HEK293 (cell line): ENCODE measurements around the gene SEMA6A.

Experiments used
- CTCF ChIA-PET: fragments of 350-600 bp; formaldehyde crosslinking; extraction: SDS; loops from one replicate; lab custom pipeline; 2021; ENCODE audit warnings: antibody characterized with exemption; lab: Yijun Ruan, JAX
- POLR2A ChIA-PET: fragments of 300-600 bp; formaldehyde crosslinking; extraction: SDS; loops from one replicate; lab custom pipeline; 2020; ENCODE audit warnings: antibody characterized with exemption, inconsistent platforms; lab: Yijun Ruan, JAX
- H3K27ac ChIP-seq: fragments of 200-500 bp; sonication (Bioruptor generic); 2 replicates; pipeline ENCODE4 v1.5.1; 2014; ENCODE audit warnings: low read depth, low read length, control low read depth, inconsistent platforms; ENCODE audit errors: extremely low read depth
- H3K36me3 ChIP-seq, 2 experiments: fragments of 200-500 bp in 1 of 2; sonication (Bioruptor generic) in 1 of 2; 1 replicate in 1 of 2; 2 replicates in 1 of 2; pipeline ENCODE4 v1.5.1; 2014 to 2017; ENCODE audit warnings: inconsistent platforms in 2 of 2, low read length in 2 of 2; ENCODE audit not compliant: control insufficient read depth in 2 of 2, insufficient read depth in 1 of 2
- H3K4me1 ChIP-seq: fragments of 200-500 bp; sonication (Bioruptor generic); 2 replicates; pipeline ENCODE4 v1.5.1; 2014; ENCODE audit warnings: mild to moderate bottlenecking, low read length, inconsistent platforms; ENCODE audit not compliant: control insufficient read depth, insufficient read depth
- H3K4me3 ChIP-seq: 2 replicates; pipeline ENCODE4 v1.5.1; 2011; ENCODE audit warnings: low read depth, mild to moderate bottlenecking, control low read depth, low read length, moderate library complexity
- H3K9me3 ChIP-seq: fragments of 200-500 bp; sonication (Bioruptor generic); 2 replicates; pipeline ENCODE4 v1.5.1; 2014; ENCODE audit warnings: low read depth, low read length, inconsistent platforms; ENCODE audit not compliant: control insufficient read depth, insufficient read depth
- BCL11A ChIP-seq: fragments of 450-650 bp; formaldehyde crosslinking; IDR thresholded peaks from 2 replicates; pipeline ENCODE4 v1.5.1; 2016; ENCODE audit warnings: low read depth, missing biosample characterization, missing genetic modification characterization
- OVOL3 ChIP-seq: fragments of 450-650 bp; formaldehyde crosslinking; IDR thresholded peaks from 2 replicates; pipeline ENCODE4 v1.5.1; 2016; ENCODE audit warnings: missing biosample characterization, missing genetic modification characterization
- RBAK ChIP-seq: fragments of 450-650 bp; formaldehyde crosslinking; IDR thresholded peaks from 2 replicates; pipeline ENCODE4 v1.5.1; 2016; ENCODE audit warnings: missing biosample characterization, missing genetic modification characterization
- SCRT2 ChIP-seq: fragments of 450-650 bp; formaldehyde crosslinking; IDR thresholded peaks from 2 replicates; pipeline ENCODE4 v1.5.1; 2016; ENCODE audit warnings: missing biosample characterization, missing genetic modification characterization
- WT1 ChIP-seq: fragments of 450-650 bp; formaldehyde crosslinking; IDR thresholded peaks from 2 replicates; pipeline ENCODE4 v1.5.1; 2016; ENCODE audit warnings: missing biosample characterization, missing genetic modification characterization
- ZBTB44 ChIP-seq: fragments of 450-650 bp; IDR thresholded peaks from 2 replicates; pipeline ENCODE4 v1.5.1; 2018; ENCODE audit warnings: missing biosample characterization, mild to moderate bottlenecking, missing genetic modification characterization
- ZNF292 ChIP-seq: fragments of 450-650 bp; formaldehyde crosslinking; IDR thresholded peaks from 2 replicates; pipeline ENCODE4 v1.5.1; 2016; ENCODE audit warnings: low read depth, missing biosample characterization, missing genetic modification characterization, borderline replicate concordance
- ZNF362 ChIP-seq: fragments of 450-650 bp; formaldehyde crosslinking; IDR thresholded peaks from 2 replicates; pipeline ENCODE4 v1.5.1; 2016; ENCODE audit warnings: missing biosample characterization, missing genetic modification characterization
- ZNF510 ChIP-seq: fragments of 450-650 bp; formaldehyde crosslinking; IDR thresholded peaks from 2 replicates; pipeline ENCODE4 v1.5.1; 2018; ENCODE audit warnings: mild to moderate bottlenecking, missing genetic modification characterization, missing biosample characterization; ENCODE audit not compliant: insufficient replicate concordance
- ZNF600 ChIP-seq: fragments of 450-650 bp; formaldehyde crosslinking; IDR thresholded peaks from 2 replicates; pipeline ENCODE4 v1.5.1; 2016; ENCODE audit warnings: missing biosample characterization, missing genetic modification characterization
- ZNF610 ChIP-seq: fragments of 450-650 bp; formaldehyde crosslinking; IDR thresholded peaks from 2 replicates; pipeline ENCODE4 v1.5.1; 2016; ENCODE audit warnings: missing biosample characterization, missing genetic modification characterization, borderline replicate concordance
- ZNF639 ChIP-seq: fragments of 450-650 bp; formaldehyde crosslinking; IDR thresholded peaks from 2 replicates; pipeline ENCODE4 v1.5.1; 2016; ENCODE audit warnings: missing biosample characterization, missing genetic modification characterization
- TF ChIP-seq, protein P1 (sequence below): fragments of 450-650 bp; formaldehyde crosslinking; IDR thresholded peaks from 2 replicates; pipeline ENCODE4 v1.5.1; 2016; ENCODE audit warnings: missing biosample characterization, missing genetic modification characterization
- TF ChIP-seq, protein P2 (sequence below): fragments of 450-650 bp; formaldehyde crosslinking; IDR thresholded peaks from 2 replicates; pipeline ENCODE4 v1.5.1; 2016; ENCODE audit warnings: missing biosample characterization, missing genetic modification characterization

Gene SEMA6A

GRCh38 chr5:116467465-116467843, 107.2 kb downstream of the SEMA6A start (continued):
- TF ChIP-seq, protein P1, sequence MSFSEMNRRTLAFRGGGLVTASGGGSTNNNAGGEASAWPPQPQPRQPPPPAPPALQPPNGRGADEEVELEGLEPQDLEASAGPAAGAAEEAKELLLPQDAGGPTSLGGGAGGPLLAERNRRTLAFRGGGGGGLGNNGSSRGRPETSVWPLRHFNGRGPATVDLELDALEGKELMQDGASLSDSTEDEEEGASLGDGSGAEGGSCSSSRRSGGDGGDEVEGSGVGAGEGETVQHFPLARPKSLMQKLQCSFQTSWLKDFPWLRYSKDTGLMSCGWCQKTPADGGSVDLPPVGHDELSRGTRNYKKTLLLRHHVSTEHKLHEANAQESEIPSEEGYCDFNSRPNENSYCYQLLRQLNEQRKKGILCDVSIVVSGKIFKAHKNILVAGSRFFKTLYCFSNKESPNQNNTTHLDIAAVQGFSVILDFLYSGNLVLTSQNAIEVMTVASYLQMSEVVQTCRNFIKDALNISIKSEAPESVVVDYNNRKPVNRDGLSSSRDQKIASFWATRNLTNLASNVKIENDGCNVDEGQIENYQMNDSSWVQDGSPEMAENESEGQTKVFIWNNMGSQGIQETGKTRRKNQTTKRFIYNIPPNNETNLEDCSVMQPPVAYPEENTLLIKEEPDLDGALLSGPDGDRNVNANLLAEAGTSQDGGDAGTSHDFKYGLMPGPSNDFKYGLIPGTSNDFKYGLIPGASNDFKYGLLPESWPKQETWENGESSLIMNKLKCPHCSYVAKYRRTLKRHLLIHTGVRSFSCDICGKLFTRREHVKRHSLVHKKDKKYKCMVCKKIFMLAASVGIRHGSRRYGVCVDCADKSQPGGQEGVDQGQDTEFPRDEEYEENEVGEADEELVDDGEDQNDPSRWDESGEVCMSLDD (tag by site-specific recombination), result no peak
- TF ChIP-seq ZNF510 (tag by site-specific recombination), result no peak

DNA sequence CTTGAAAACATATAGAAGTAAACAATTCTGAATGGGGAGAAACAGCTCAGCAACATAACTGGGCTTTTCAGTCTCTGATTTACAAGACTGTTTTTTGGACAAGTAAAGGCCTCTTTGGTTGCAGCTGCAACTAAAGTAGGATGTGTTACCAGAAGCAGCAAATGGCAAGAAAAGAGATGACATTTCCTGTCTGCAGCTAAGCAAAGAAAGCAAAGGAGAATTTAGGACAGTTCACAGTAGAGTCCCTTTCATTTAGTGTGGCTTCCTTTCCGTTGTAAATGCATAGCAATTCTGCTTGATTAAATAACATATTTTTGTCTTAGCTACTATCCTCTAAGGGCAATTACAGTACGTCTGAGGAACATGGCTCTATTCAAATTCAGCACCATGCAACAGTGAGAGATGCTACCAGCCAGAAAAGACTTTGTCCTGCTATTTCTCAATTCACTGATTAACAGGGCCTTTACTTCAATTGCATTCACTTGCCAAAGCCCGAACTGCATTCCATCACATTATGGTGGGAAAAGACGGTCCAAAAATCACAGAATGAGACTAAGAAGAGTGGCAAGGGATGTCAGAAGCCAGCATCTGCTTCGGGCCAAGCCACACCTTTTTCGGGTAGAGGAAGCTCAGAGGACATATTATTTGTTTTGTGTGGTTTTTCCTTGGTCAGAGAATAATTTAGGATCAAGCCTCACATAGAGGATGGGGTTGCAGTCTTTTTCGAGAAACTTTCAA, 107.7 kb downstream of the SEMA6A start:
- Histone ChIP-seq H3K36me3 (peaks cover 3 to 76% of the 10 kb centered on the region in 2 experiments; a peak in 1 of 3 replicates), H3K4me3 (no peak overlapping the region), H3K27ac (no peak overlapping the region), H3K9me3 (no peaks in the 10 kb centered on the region), H3K4me1 (no peaks in the 10 kb centered on the region)
- no peak for TF ChIP-seq ZNF639 (tag by site-specific recombination)
- TF ChIP-seq, protein P2, sequence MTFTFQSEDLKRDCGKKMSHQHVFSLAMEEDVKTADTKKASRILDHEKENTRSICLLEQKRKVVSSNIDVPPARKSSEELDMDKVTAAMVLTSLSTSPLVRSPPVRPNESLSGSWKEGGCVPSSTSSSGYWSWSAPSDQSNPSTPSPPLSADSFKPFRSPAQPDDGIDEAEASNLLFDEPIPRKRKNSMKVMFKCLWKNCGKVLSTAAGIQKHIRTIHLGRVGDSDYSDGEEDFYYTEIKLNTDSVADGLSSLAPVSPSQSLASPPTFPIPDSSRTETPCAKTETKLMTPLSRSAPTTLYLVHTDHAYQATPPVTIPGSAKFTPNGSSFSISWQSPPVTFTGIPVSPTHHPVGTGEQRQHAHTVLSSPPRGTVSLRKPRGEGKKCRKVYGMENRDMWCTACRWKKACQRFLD, result no peak
- no peak for TF ChIP-seq ZNF292 (tag by site-specific recombination)
- TF ChIP-seq BCL11A (tag by site-specific recombination), result no peak
- TF ChIP-seq RBAK, result no peak
- TF ChIP-seq SCRT2 (tag by site-specific recombination), result no peak
- POLR2A ChIA-PET, result no interaction called here
- CTCF ChIA-PET, result interaction anchor here (0.5 to 0.6 kb wide), 2 partner anchors 9 to 59 kb away, joined by 3 read pairs; no protein-coding TSS in a partner anchor

GRCh38 chr5:116465411-116465810, 109.2 kb downstream of the SEMA6A start:
- no peak overlapping the region for H3K4me3 ChIP-seq
- H3K4me1 ChIP-seq, result no peaks in the 10 kb centered on the region
- peaks cover 3 to 64% of the 10 kb centered on the region in 2 experiments; a peak in 1 of 3 replicates for H3K36me3 ChIP-seq
- no peaks in the 10 kb centered on the region for H3K9me3 ChIP-seq
- TF ChIP-seq ZBTB44 (tag by site-specific recombination) (no peak), OVOL3 (no peak), ZNF600 (tag by site-specific recombination) (no peak), ZNF610 (no peak), ZNF362 (tag by site-specific recombination) (no peak), WT1 (no peak)
- ChIA-PET CTCF (interaction anchor here (0.6 to 0.8 kb wide), 2 partner anchors 15 to 32 kb away, joined by 3 to 4 read pairs; no protein-coding TSS in a partner anchor), POLR2A (interaction anchor here (0.7 kb wide), 1 partner anchor 8 kb away, joined by 4 read pairs; no protein-coding TSS in a partner anchor)
- H3K27ac ChIP-seq, result no peak overlapping the region
